Limb (tissue), 2 donors: ENCODE measurements around the gene SYTL1.
"Not testable (repeated sequence)": the region's sequence is repeated elsewhere in the genome, so short reads cannot be mapped to it uniquely, and the experiment has no call there.

ENCODE experiments used
- DNase-seq, 2 donors: peaks; one replicate each; pipeline ENCODE4 v3.0.0-alpha.2; 2016; ENCODE audit errors: extremely low spot score in 2 of 2

Gene SYTL1

GRCh38 chr1:27383661-27384060 is 41.8 kb downstream of the SYTL1 start:
- DNase-seq: no peak

GRCh38 chr1:27384797-27385196 is 43.0 kb downstream of the SYTL1 start:
- not testable (repeated sequence) for DNase-seq

- peak in 1 of 2 donors; percentile 70 for DNase-seq
Measured at GRCh38 chr1:27388337-27389005, 46.6 kb downstream of the SYTL1 start.

GRCh38 chr1:27391511-27392095 is 49.8 kb downstream of the SYTL1 start:
- peak in 1 of 2 donors; percentile 69 for DNase-seq

- peak; percentile 93 to 95 for DNase-seq
Measured at GRCh38 chr1:27392096-27392777, 50.4 kb downstream of the SYTL1 start, which contains the start of gene GPR3. Gene GPR3 (plus strand): TSS chr1:27392622. CDS start chr1:27393799, 1,177 bp downstream.

- DNase-seq: peak in 1 of 2 donors; percentile 53
Measured at GRCh38 chr1:27392778-27393635, 51.2 kb downstream of the SYTL1 start.

GRCh38 chr1:27393641-27394281 is 51.9 kb downstream of the SYTL1 start:
- DNase-seq: no peak

- no peak for DNase-seq
Measured at GRCh38 chr1:27394282-27394658, 52.4 kb downstream of the SYTL1 start.

GRCh38 chr1:27394925-27395324 is 53.1 kb downstream of the SYTL1 start:
- no peak for DNase-seq

GRCh38 chr1:27395441-27396195 is 53.8 kb downstream of the SYTL1 start:
- peak; percentile 77 to 88 for DNase-seq

- no peak for DNase-seq
Measured at GRCh38 chr1:27397110-27397509, 55.3 kb downstream of the SYTL1 start.

GRCh38 chr1:27397749-27398148 is 55.9 kb downstream of the SYTL1 start:
- no peak for DNase-seq

GRCh38 chr1:27398405-27399149 is 56.8 kb downstream of the SYTL1 start:
- DNase-seq: no peak

- peak in 1 of 2 donors; percentile 65 for DNase-seq
Measured at GRCh38 chr1:27399251-27400025, 57.6 kb downstream of the SYTL1 start.

GRCh38 chr1:27400082-27400962 is 58.5 kb downstream of the SYTL1 start:
- DNase-seq: peak in 1 of 2 donors; percentile 47

- no peak for DNase-seq
Measured at GRCh38 chr1:27400963-27401341, 59.1 kb downstream of the SYTL1 start.

- DNase-seq: peak in 1 of 2 donors; percentile 61
Measured at GRCh38 chr1:27402349-27402754, 60.5 kb downstream of the SYTL1 start.
